ENCODE measurements around the gene CEND1. TPM values are rescaled to one million over a fixed set of nuclear protein-coding genes. Genes with fewer than 3 reads are reported as not detected.

CEND1 gene
- total and polyA plus RNA-seq, 2 of the 13 experiments (the other 11 are each of a cell fraction or from before 2014, with no cell fraction given) = not detected

DNA sequence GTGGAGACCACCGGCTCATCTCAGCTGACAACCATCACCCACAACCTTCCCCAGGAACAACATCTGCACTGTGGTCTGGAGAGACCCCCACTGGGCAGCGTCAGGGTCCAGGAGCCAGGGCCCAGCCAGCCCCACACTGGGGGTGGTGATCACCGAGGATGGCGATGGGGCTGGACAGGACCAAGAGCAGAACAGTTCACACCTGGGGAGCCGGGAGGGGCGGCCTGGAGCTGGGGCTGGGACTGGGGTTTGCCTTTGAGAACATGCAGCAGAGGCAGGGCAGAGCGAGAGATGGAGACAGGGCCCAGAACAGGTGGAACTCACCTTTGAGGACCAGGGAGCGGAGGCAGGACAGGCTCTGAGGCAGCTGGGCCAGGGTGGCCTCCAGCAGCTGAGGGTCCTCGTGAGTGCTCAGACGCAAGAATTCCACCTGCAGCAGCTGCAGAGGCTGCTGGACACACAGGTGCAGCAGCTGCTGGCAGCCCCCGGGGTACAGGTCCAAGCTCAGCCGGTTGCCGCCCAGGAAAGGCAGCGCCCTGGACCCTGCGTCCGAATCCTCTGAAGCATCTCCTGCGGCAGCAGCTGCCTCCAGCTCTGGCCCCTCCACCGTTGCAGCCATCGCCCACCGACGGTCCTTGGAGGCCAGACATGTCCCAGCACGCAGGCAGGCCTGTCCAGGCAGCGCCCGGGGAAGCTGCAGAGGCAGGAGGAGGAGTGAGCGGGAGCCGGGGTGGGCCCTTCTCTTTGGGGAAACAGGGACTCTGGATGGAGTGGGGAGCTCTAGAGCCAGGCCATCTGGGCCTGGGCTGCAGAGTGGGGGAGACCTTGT lies 14.1 kb upstream of the CEND1 start (continued):
- TF ChIP-seq, protein P1, sequence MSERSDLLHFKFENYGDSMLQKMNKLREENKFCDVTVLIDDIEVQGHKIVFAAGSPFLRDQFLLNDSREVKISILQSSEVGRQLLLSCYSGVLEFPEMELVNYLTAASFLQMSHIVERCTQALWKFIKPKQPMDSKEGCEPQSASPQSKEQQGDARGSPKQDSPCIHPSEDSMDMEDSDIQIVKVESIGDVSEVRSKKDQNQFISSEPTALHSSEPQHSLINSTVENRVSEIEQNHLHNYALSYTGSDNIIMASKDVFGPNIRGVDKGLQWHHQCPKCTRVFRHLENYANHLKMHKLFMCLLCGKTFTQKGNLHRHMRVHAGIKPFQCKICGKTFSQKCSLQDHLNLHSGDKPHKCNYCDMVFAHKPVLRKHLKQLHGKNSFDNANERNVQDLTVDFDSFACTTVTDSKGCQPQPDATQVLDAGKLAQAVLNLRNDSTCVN (CRISPR knock-in tag; IDR thresholded peaks at IDR 0.05; ENCODE audit: borderline replicate concordance) = no peak
- no peak for TF ChIP-seq ATF1 (CRISPR knock-in tag; IDR thresholded peaks at IDR 0.05)
- no peak for TF ChIP-seq ARID2 (CRISPR knock-in tag; IDR thresholded peaks at IDR 0.05; ENCODE audit: borderline replicate concordance)
- no peak for TF ChIP-seq SALL1 (CRISPR knock-in tag; IDR thresholded peaks at IDR 0.05)
- TF ChIP-seq, protein P2, sequence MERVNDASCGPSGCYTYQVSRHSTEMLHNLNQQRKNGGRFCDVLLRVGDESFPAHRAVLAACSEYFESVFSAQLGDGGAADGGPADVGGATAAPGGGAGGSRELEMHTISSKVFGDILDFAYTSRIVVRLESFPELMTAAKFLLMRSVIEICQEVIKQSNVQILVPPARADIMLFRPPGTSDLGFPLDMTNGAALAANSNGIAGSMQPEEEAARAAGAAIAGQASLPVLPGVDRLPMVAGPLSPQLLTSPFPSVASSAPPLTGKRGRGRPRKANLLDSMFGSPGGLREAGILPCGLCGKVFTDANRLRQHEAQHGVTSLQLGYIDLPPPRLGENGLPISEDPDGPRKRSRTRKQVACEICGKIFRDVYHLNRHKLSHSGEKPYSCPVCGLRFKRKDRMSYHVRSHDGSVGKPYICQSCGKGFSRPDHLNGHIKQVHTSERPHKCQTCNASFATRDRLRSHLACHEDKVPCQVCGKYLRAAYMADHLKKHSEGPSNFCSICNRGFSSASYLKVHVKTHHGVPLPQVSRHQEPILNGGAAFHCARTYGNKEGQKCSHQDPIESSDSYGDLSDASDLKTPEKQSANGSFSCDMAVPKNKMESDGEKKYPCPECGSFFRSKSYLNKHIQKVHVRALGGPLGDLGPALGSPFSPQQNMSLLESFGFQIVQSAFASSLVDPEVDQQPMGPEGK (CRISPR knock-in tag; IDR thresholded peaks at IDR 0.05) = no peak
- TF ChIP-seq HIVEP1 (CRISPR knock-in tag; IDR thresholded peaks at IDR 0.05) = no peak
- TF ChIP-seq GABPA (IDR thresholded peaks at IDR 0.05; ENCODE audit: low read depth, low read length) = no peak
- no peak for TF ChIP-seq GABPA (CRISPR knock-in tag; IDR thresholded peaks at IDR 0.05; ENCODE audit: low read depth)
- TF ChIP-seq ZNF839 (CRISPR knock-in tag; IDR thresholded peaks at IDR 0.05; ENCODE audit: borderline replicate concordance) = no peak
- TF ChIP-seq ZNF510 (CRISPR knock-in tag; IDR thresholded peaks at IDR 0.05; ENCODE audit: low read depth) = 0 out of 2 replicates have a peak, but pooled peaks have one; percentile 30
- TF ChIP-seq KLF11 (CRISPR knock-in tag; IDR thresholded peaks at IDR 0.05) = no peak
- TF ChIP-seq AGO2 (optimal IDR thresholded peaks at IDR 0.05; ENCODE audit: low read depth, low read length) = peak; percentile 68
- TF ChIP-seq SAP130 (CRISPR knock-in tag; IDR thresholded peaks at IDR 0.05; ENCODE audit: low read depth) = no peak
- no peak for TF ChIP-seq STAT5B (CRISPR knock-in tag; IDR thresholded peaks at IDR 0.05)
- TF ChIP-seq, protein P3, sequence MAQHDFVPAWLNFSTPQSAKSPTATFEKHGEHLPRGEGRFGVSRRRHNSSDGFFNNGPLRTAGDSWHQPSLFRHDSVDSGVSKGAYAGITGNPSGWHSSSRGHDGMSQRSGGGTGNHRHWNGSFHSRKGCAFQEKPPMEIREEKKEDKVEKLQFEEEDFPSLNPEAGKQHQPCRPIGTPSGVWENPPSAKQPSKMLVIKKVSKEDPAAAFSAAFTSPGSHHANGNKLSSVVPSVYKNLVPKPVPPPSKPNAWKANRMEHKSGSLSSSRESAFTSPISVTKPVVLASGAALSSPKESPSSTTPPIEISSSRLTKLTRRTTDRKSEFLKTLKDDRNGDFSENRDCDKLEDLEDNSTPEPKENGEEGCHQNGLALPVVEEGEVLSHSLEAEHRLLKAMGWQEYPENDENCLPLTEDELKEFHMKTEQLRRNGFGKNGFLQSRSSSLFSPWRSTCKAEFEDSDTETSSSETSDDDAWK (CRISPR knock-in tag; IDR thresholded peaks at IDR 0.05) = no peak
- no peak for TF ChIP-seq PCBP1 (IDR thresholded peaks at IDR 0.05; ENCODE audit: borderline replicate concordance, low read depth, low read length)
- TF ChIP-seq, protein P4, sequence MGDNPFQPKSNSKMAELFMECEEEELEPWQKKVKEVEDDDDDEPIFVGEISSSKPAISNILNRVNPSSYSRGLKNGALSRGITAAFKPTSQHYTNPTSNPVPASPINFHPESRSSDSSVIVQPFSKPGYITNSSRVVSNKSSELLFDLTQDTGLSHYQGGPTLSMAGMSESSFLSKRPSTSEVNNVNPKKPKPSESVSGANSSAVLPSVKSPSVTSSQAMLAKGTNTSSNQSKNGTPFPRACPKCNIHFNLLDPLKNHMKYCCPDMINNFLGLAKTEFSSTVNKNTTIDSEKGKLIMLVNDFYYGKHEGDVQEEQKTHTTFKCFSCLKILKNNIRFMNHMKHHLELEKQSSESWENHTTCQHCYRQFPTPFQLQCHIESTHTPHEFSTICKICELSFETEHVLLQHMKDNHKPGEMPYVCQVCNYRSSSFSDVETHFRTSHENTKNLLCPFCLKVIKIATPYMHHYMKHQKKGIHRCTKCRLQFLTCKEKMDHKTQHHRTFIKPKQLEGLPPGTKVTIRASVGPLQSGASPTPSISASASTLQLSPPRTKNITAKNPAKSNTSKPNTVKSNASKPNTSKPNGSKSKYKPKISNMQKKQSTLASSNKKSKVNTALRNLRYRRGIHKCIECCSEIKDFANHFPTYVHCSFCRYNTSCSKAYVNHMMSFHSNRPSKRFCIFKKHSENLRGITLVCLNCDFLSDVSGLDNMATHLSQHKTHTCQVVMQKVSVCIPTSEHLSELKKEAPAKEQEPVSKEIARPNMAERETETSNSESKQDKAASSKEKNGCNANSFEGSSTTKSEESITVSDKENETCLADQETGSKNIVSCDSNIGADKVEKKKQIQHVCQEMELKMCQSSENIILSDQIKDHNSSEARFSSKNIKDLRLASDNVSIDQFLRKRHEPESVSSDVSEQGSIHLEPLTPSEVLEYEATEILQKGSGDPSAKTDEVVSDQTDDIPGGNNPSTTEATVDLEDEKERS (CRISPR knock-in tag; IDR thresholded peaks at IDR 0.05) = no peak
- TF ChIP-seq, protein P5, sequence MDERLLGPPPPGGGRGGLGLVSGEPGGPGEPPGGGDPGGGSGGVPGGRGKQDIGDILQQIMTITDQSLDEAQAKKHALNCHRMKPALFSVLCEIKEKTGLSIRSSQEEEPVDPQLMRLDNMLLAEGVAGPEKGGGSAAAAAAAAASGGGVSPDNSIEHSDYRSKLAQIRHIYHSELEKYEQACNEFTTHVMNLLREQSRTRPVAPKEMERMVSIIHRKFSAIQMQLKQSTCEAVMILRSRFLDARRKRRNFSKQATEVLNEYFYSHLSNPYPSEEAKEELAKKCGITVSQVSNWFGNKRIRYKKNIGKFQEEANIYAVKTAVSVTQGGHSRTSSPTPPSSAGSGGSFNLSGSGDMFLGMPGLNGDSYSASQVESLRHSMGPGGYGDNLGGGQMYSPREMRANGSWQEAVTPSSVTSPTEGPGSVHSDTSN (CRISPR knock-in tag; IDR thresholded peaks at IDR 0.05) = no peak
- 0 out of 2 replicates have a peak, but pooled peaks have one; percentile 29 for TF ChIP-seq ZNF224 (CRISPR knock-in tag; IDR thresholded peaks at IDR 0.05)
- TF ChIP-seq, protein P6, sequence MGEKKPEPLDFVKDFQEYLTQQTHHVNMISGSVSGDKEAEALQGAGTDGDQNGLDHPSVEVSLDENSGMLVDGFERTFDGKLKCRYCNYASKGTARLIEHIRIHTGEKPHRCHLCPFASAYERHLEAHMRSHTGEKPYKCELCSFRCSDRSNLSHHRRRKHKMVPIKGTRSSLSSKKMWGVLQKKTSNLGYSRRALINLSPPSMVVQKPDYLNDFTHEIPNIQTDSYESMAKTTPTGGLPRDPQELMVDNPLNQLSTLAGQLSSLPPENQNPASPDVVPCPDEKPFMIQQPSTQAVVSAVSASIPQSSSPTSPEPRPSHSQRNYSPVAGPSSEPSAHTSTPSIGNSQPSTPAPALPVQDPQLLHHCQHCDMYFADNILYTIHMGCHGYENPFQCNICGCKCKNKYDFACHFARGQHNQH (CRISPR knock-in tag; IDR thresholded peaks at IDR 0.05) = no peak

Data from HepG2 (cell line).